Subcutaneous adipose tissue (tissue), 4 donors: ENCODE measurements around the gene ANOS1. TPM values are rescaled to one million over a fixed set of nuclear protein-coding genes. Genes with fewer than 3 reads are reported as not detected.

Experiments used
- total RNA-seq, 4 donors: library from RNA; depleted of rRNA; stranded (reverse); fragments of >200 nt; gene quantifications; one replicate each; pipeline ENCODE4 v1.1.0, GENCODE V29; 2016
- TF ChIP-seq, protein P1 (sequence below): fragments of 450-650 bp; IDR thresholded peaks from one replicate; pipeline ENCODE4 v1.5.1; 2016; ENCODE audit warnings: low read depth, mild to moderate bottlenecking, control low read depth, antibody characterized with exemption, moderate library complexity

ANOS1 gene
- total RNA-seq, 4 donors from 2014 or later: 3.2 to 15.3 (median 11.8) TPM

DNA sequence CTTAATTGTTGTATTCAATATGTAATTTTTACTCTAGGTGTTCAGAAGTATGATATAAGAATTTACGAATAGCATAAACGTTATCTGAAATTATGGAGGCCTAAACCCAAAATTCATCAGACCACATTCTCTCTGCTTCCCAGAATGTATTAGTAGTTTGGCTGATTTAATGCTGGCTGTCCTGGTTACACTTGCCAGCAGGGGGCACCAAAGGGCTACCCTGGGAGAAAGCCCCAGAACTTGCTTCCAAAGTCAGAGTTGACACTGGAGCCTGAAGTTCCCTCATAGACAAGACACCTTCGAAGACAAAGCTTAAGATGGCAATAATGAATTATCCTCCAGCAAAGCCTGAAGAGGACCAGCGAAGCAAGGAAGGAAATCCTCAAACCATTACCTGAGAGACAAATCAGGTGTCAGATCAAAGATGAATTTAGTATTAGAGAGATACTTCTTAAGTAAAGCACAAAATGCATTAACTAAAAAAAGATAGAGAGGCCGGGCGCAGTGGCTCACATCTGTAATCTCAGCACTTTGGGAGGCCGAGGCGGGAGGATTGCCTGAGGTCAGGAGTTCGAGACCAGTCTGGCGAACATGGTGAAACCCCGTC, 11.3 kb upstream of the ANOS1 start:
- TF ChIP-seq, protein P1, sequence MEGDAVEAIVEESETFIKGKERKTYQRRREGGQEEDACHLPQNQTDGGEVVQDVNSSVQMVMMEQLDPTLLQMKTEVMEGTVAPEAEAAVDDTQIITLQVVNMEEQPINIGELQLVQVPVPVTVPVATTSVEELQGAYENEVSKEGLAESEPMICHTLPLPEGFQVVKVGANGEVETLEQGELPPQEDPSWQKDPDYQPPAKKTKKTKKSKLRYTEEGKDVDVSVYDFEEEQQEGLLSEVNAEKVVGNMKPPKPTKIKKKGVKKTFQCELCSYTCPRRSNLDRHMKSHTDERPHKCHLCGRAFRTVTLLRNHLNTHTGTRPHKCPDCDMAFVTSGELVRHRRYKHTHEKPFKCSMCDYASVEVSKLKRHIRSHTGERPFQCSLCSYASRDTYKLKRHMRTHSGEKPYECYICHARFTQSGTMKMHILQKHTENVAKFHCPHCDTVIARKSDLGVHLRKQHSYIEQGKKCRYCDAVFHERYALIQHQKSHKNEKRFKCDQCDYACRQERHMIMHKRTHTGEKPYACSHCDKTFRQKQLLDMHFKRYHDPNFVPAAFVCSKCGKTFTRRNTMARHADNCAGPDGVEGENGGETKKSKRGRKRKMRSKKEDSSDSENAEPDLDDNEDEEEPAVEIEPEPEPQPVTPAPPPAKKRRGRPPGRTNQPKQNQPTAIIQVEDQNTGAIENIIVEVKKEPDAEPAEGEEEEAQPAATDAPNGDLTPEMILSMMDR: no peak

DNA sequence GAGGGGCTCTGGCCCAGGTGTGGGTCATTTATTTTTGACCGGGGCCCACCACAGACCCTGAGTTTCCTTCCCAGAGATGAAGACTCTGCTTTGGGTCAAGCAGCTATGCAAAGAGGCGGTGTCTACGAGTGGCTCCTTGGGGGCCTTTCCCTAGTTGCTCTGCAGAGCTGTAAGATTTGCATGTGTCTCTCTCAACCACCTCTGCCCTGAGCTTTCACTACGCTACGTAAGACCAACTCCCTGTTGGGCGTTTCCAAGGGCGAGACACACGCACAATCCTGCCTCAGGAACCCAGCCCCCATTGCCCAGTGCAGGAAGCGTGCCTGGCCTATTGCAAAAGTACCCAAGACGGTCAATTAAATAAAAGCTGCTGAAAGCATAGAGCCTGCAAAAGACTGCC, 10.0 kb upstream of the ANOS1 start:
- TF ChIP-seq, protein P1: no peak

DNA sequence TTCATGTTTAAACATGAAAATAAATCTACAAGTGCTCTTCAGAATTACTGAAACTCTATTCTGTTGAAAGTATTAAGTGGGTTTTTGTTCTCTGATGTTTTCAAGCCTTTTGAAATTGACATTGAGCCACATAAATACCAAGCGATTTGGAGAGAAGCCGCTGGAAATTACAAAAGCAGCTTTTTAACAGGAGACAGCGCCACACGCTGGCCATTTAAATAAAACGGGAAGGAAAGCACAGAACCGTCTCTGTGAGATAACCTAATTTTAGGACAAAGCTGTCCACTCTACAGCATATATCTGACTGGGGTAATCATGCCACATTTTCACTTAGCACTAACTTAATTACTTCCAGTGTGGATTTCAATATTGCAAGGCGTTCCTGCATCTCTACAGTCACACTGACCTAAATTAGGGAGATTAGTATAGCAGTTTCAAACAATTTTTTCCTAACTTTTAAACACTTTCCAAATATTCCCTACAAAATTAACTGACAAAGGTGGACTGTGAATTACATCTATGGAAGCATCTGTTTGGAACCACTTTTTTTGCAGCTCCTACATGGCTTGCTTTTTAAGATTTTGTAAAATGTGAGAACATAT, 6.8 kb upstream of the ANOS1 start:
- TF ChIP-seq, protein P1: no peak

DNA sequence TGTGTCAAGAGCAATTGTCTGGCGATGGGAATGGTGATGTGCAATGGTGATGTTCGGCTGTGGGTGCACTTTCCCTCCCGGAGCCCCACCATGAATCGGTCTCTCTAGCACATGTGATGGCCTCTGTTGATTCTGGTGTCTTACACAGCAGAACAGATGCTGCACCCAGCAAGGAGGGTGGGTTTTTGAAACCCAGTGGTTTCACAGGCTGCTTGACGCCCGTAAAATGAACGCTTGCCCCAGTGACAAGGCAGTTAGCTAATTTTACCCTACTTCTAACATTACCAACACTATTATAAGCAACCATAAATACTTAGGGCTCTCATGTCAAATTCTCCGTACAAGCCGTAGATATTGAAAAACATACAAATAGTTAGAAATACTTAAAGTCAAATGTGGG, 5.9 kb upstream of the ANOS1 start:
- TF ChIP-seq, protein P1: no peak

DNA sequence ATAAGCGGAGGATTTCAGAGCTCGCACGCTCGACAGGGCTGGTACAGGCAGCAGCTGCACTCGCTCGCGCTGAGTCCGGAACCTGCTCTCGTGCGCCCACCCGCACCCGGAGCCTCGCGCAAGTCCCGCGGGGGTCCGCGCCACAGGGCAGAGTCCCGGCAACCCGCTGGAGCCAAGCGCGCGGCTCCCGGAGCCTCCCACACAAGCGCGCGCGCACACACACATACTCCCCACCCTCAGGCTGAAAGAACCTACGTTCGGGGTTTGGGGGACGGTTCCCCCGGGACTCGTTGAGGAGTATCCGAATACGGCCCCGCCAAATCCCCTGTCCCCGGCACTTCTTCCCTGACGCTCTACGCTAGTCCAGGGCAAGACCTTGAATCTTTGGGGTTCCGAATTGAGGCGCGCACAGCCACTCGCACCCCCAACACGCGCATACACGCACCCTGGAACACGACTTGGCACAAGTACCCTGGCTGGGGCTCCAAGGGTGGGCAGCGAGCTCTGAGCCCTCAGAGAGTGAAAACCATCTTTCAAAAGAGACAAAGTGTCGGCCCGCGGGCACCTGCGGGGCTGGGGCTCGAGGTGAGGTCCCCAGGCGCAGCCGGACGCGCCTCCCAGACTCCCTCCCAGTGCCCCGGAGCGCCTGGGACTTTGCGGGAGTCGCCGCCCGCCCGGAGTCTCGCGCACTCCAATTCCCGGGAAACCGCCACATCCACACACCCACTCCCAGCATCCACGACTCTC, 952 bp downstream of the ANOS1 start:
- TF ChIP-seq, protein P1: no peak

DNA sequence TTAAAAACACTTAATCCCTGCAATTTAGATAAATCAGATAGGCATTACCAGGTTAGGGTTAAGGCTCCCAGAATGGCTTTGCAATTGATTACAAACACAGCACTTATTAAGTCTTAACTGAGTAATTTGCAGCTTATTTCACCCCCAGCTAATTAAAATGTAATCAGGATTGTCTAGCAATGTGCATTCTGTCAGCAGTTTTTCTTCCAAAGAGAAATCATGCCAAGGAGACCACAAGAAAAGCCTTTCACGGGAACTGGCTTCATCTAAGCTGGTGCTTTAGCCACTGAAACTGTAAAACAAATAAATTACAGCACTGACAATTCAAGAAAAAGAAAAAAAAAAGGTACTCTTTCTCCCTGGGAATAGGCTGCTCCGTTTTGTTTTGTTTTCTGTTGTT, 2.1 kb downstream of the ANOS1 start:
- TF ChIP-seq, protein P1: no peak

DNA sequence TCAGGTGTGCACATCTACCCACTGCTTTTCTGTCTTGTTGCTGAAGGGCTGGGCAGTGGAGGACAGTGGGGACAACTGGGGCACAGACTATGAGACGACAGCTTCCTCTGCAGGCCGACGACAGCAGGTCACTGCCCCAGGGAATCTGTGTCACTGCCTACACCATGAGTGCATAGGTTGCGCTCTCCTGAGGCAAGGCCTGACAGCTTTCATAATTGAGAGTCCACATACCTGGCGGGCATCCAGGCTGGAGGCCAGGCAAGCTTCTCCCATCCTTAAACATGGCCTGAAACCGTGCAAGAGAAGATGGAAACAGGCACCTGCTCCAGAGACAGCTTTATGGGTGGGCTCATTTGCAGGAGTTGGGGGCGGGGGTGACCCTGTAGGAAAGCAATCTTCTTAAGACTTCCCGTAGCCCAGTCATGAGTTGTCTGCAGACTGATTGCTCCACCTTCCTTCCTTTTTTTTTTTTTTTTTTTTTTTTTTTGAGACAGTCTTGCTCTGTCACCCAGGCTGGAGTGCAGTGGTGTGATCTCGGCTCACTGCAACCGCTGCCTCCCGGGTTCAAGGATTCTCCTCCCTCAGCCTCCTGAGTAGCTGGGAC, 2.9 kb downstream of the ANOS1 start:
- TF ChIP-seq, protein P1: no peak
